A549 (cell line): Measurements from ENCODE around the gene AGRP. TPM values are rescaled to one million over a fixed set of nuclear protein-coding genes. Genes with fewer than 3 reads are reported as not detected.

ENCODE experiments used
- ATAC-seq, 2 experiments: fragments of 200-7000 bp in 1 of 2; fragments of >200 bp in 1 of 2; cut with Nextera tagmentation in 1 of 2; cut with Tn5 transposase in 1 of 2; 3 replicates each; pipeline versions ENCODE4 v1.8.0 to v1.9.1; 2018 to 2020; ENCODE audit warnings: mild to moderate bottlenecking in 1 of 2, moderate library complexity in 1 of 2
- CTCF ChIA-PET: fragments of 300-600 bp; sonication (Branson Sonifier 250); formaldehyde crosslinking; extraction: SDS; loops from one replicate; lab custom pipeline; 2021; ENCODE audit warnings: antibody characterized with exemption, inconsistent platforms; lab: Yijun Ruan, JAX
- POLR2A ChIA-PET: fragments of 350-600 bp; formaldehyde crosslinking; extraction: SDS; loops from one replicate; lab custom pipeline; 2021; ENCODE audit warnings: antibody characterized with exemption, inconsistent platforms; lab: Yijun Ruan, JAX
- DNase-seq, 2 experiments: peaks; one replicate each; pipeline versions ENCODE4 v3.0.0 to v3.0.0-alpha.2; 2011 to 2016; ENCODE audit warnings: low read depth in 1 of 2, low spot score in 1 of 2
- FAIRE-seq: peaks from 2 replicates; lab custom pipeline; 2011; peaks lifted over from hg19 to GRCh38; lab: Jason Lieb, UNC
- H3K27ac ChIP-seq, 2 experiments: fragments of >200 bp; sonication (Bioruptor Twin); formaldehyde crosslinking; 3 replicates each; pipeline ENCODE4 v1.5.1; 2016 to 2017
- H3K4me1 ChIP-seq: fragments of >200 bp; sonication (Bioruptor Twin); formaldehyde crosslinking; 3 replicates; pipeline ENCODE4 v1.6.1; 2016
- H3K4me2 ChIP-seq: fragments of >200 bp; sonication (Bioruptor Twin); formaldehyde crosslinking; 3 replicates; pipeline ENCODE4 v1.6.1; 2016
- H3K4me3 ChIP-seq: fragments of >200 bp; sonication (Bioruptor Twin); formaldehyde crosslinking; 3 replicates; pipeline ENCODE4 v1.5.1; 2016
- H3K9me3 ChIP-seq: fragments of >200 bp; sonication (Bioruptor Twin); formaldehyde crosslinking; 3 replicates; pipeline ENCODE4 v1.6.1; 2016
- ATOH8 ChIP-seq: fragments of 250-450 bp; sonication (Bioruptor Pico); IDR thresholded peaks from 2 replicates; pipeline ENCODE4 v1.5.0; 2020; ENCODE audit warnings: low read depth, mild to moderate bottlenecking, moderate library complexity
- HMGXB4 ChIP-seq: fragments of 250-450 bp; sonication (Bioruptor Pico); IDR thresholded peaks from 2 replicates; pipeline ENCODE4 v1.5.0; 2021; ENCODE audit warnings: mild to moderate bottlenecking, moderate library complexity, borderline replicate concordance
- JUN ChIP-seq, 2 experiments: fragments of >200 bp; sonication (Bioruptor Twin); formaldehyde crosslinking; IDR thresholded peaks; 2 replicates in 1 of 2; 3 replicates in 1 of 2; pipeline ENCODE4 v1.6.1; 2016 to 2017
- MAFK ChIP-seq: fragments of 450-650 bp; IDR thresholded peaks from 2 replicates; pipeline ENCODE4 v1.6.1; 2014; ENCODE audit not compliant: partially characterized antibody
- RARB ChIP-seq: fragments of 250-450 bp; sonication (Bioruptor Pico); IDR thresholded peaks from 2 replicates; pipeline ENCODE4 v1.8.0; 2021; ENCODE audit warnings: mild to moderate bottlenecking, moderate library complexity
- RFX5 ChIP-seq: fragments of 450-650 bp; IDR thresholded peaks from 2 replicates; pipeline ENCODE4 v1.7.1; 2014; ENCODE audit warnings: antibody characterized with exemption, mild to moderate bottlenecking, moderate library complexity
- SMC3 ChIP-seq: fragments of >200 bp; sonication (Bioruptor Twin); formaldehyde crosslinking; IDR thresholded peaks from 3 replicates; pipeline ENCODE4 v1.6.1; 2018; ENCODE audit warnings: inconsistent platforms
- ZC3H11A ChIP-seq: fragments of 450-650 bp; IDR thresholded peaks from 2 replicates; pipeline ENCODE4 v1.6.1; 2014; ENCODE audit warnings: antibody characterized with exemption, mild to moderate bottlenecking
- WGBS: methylation state at CpG from one replicate; pipeline ENCODE4 v1.1.6; 2017; ENCODE audit errors: missing lambda C conversion rate; 5-methylcytosine and 5-hydroxymethylcytosine counted together
- polyA plus RNA-seq, 4 experiments: library from polyadenylated mRNA; depleted of rRNA in 3 of 4; stranded (reverse); fragments of >200 nt; fragmentation: RNase III in 1 of 4; extraction: RNeasy Plus Mini Kit Qiagen cat#74134 plus additional on column Dnase treatment in 1 of 4; gene quantifications; 2 replicates in 3 of 4; 3 replicates in 1 of 4; pipeline ENCODE4 v1.2.3, GENCODE V29; 2011 to 2017

The AGRP gene
- polyA plus RNA-seq, 2 of the 4 experiments (the other 2 are of a cell fraction) = not detected

GRCh38 chr16:67433131-67433719 is 50.1 kb downstream of the AGRP start:
- H3K4me1 ChIP-seq = peaks cover 9% of the 10 kb centered on the region; the same call in 2 of the 3 replicates
- ChIA-PET CTCF (interaction anchor here (0.8 to 4.4 kb wide), 6 partner anchors 11 to 32 kb away, joined by 3 to 19 read pairs (median 4); partner anchors contain the start of gene ZDHHC1), POLR2A (no interaction called here)
- ATAC-seq = no peak
- 73% methylated on average over 4 of the region's 5 CpGs for WGBS
- no peak overlapping the region for H3K27ac ChIP-seq
- no peaks in the 10 kb centered on the region for H3K9me3 ChIP-seq
- no peak overlapping the region for H3K4me3 ChIP-seq
- no peak for FAIRE-seq
- H3K4me2 ChIP-seq = no peak overlapping the region
- TF ChIP-seq RFX5 (no peak), HMGXB4 (CRISPR knock-in tag) (no peak), RARB (no peak), JUN (IDR thresholded peaks at IDR 0.05) (no peak), ZC3H11A (no peak), MAFK (no peak), SMC3 (no peak), ATOH8 (CRISPR knock-in tag) (no peak)
- no peak for DNase-seq

Other genes with a start within 250 kb of the AGRP start
- 16.1 and 18.1 TPM in 2 replicates for gene FHOD1, start 236.1 kb downstream of the AGRP start, polyA plus RNA-seq (2011; rRNA removed)
- 29.1 to 34.2 TPM (median 33.6 TPM) in 3 replicates for gene FHOD1, start 236.1 kb downstream of the AGRP start, polyA plus RNA-seq (2017; fragmentation: RNase III; extraction: RNeasy Plus Mini Kit Qiagen cat#74134 plus additional on column Dnase treatment)
- gene SLC9A5, start 234.6 kb downstream of the AGRP start, polyA plus RNA-seq (2011; rRNA removed) = 0.83 and 1.1 TPM in 2 replicates
- 1.6 to 2.6 TPM (median 2.5 TPM) in 3 replicates for gene SLC9A5, start 234.6 kb downstream of the AGRP start, polyA plus RNA-seq (2017; fragmentation: RNase III; extraction: RNeasy Plus Mini Kit Qiagen cat#74134 plus additional on column Dnase treatment)
- gene PLEKHG4, start 204.0 kb downstream of the AGRP start, polyA plus RNA-seq (2011; rRNA removed) = 10.0 and 17.7 TPM in 2 replicates
- gene PLEKHG4, start 204.0 kb downstream of the AGRP start, polyA plus RNA-seq (2017; fragmentation: RNase III; extraction: RNeasy Plus Mini Kit Qiagen cat#74134 plus additional on column Dnase treatment) = 15.6 to 16.6 TPM (median 15.9 TPM) in 3 replicates
- gene KCTD19, start 156.8 kb downstream of the AGRP start, polyA plus RNA-seq (2011; rRNA removed) = 1.1 and 2.4 TPM in 2 replicates
- 0.57 to 1.00 TPM (median 0.76 TPM) in 3 replicates for gene KCTD19, start 156.8 kb downstream of the AGRP start, polyA plus RNA-seq (2017; fragmentation: RNase III; extraction: RNeasy Plus Mini Kit Qiagen cat#74134 plus additional on column Dnase treatment)
- gene LRRC36, start 156.7 kb downstream of the AGRP start, polyA plus RNA-seq (2011; rRNA removed) = 0.57 and 0.93 TPM in 2 replicates
- gene LRRC36, start 156.7 kb downstream of the AGRP start, polyA plus RNA-seq (2017; fragmentation: RNase III; extraction: RNeasy Plus Mini Kit Qiagen cat#74134 plus additional on column Dnase treatment) = 0.25 to 0.48 TPM (median 0.44 TPM) in 3 replicates
- 9.4 and 10.6 TPM in 2 replicates for gene TPPP3, start 90.0 kb downstream of the AGRP start, polyA plus RNA-seq (2011; rRNA removed)
- gene TPPP3, start 90.0 kb downstream of the AGRP start, polyA plus RNA-seq (2017; fragmentation: RNase III; extraction: RNeasy Plus Mini Kit Qiagen cat#74134 plus additional on column Dnase treatment) = 8.7 to 10.9 TPM (median 9.6 TPM) in 3 replicates
- 3.5 and 3.8 TPM in 2 replicates for gene ZDHHC1, start 67.1 kb downstream of the AGRP start, polyA plus RNA-seq (2011; rRNA removed)
- 5.0 to 7.2 TPM (median 5.9 TPM) in 3 replicates for gene ZDHHC1, start 67.1 kb downstream of the AGRP start, polyA plus RNA-seq (2017; fragmentation: RNase III; extraction: RNeasy Plus Mini Kit Qiagen cat#74134 plus additional on column Dnase treatment)
- 0.53 and 0.75 TPM in 2 replicates for gene HSD11B2, start 52.4 kb downstream of the AGRP start, polyA plus RNA-seq (2011; rRNA removed)
- gene HSD11B2, start 52.4 kb downstream of the AGRP start, polyA plus RNA-seq (2017; fragmentation: RNase III; extraction: RNeasy Plus Mini Kit Qiagen cat#74134 plus additional on column Dnase treatment) = 0.93 to 1.6 TPM (median 1.2 TPM) in 3 replicates
- 45.6 and 45.7 TPM in 2 replicates for gene ATP6V0D1, start 2.4 kb downstream of the AGRP start, polyA plus RNA-seq (2011; rRNA removed)
- 96.5 to 103 TPM (median 101 TPM) in 3 replicates for gene ATP6V0D1, start 2.4 kb downstream of the AGRP start, polyA plus RNA-seq (2017; fragmentation: RNase III; extraction: RNeasy Plus Mini Kit Qiagen cat#74134 plus additional on column Dnase treatment)
- 5.6 and 7.2 TPM in 2 replicates for gene RIPOR1, start 45.3 kb upstream of the AGRP start, polyA plus RNA-seq (2011; rRNA removed)
- 22.5 to 24.7 TPM (median 23.0 TPM) in 3 replicates for gene RIPOR1, start 45.3 kb upstream of the AGRP start, polyA plus RNA-seq (2017; fragmentation: RNase III; extraction: RNeasy Plus Mini Kit Qiagen cat#74134 plus additional on column Dnase treatment)
- 51.5 and 58.4 TPM in 2 replicates for gene CTCF, start 79.0 kb upstream of the AGRP start, polyA plus RNA-seq (2011; rRNA removed)
- 38.6 to 42.5 TPM (median 40.8 TPM) in 3 replicates for gene CTCF, start 79.0 kb upstream of the AGRP start, polyA plus RNA-seq (2017; fragmentation: RNase III; extraction: RNeasy Plus Mini Kit Qiagen cat#74134 plus additional on column Dnase treatment)
- 0.39 and 0.62 TPM in 2 replicates for gene CARMIL2, start 161.6 kb upstream of the AGRP start, polyA plus RNA-seq (2011; rRNA removed)
- gene CARMIL2, start 161.6 kb upstream of the AGRP start, polyA plus RNA-seq (2017; fragmentation: RNase III; extraction: RNeasy Plus Mini Kit Qiagen cat#74134 plus additional on column Dnase treatment) = 0.95 to 1.3 TPM (median 1.2 TPM) in 3 replicates
- 19.4 and 22.2 TPM in 2 replicates for gene ACD, start 176.7 kb upstream of the AGRP start, polyA plus RNA-seq (2011; rRNA removed)
- gene ACD, start 176.7 kb upstream of the AGRP start, polyA plus RNA-seq (2017; fragmentation: RNase III; extraction: RNeasy Plus Mini Kit Qiagen cat#74134 plus additional on column Dnase treatment) = 25.3 to 26.5 TPM (median 26.4 TPM) in 3 replicates
- 1.7 and 1.8 TPM in 2 replicates for gene PARD6A, start 177.4 kb upstream of the AGRP start, polyA plus RNA-seq (2011; rRNA removed)
- gene PARD6A, start 177.4 kb upstream of the AGRP start, polyA plus RNA-seq (2017; fragmentation: RNase III; extraction: RNeasy Plus Mini Kit Qiagen cat#74134 plus additional on column Dnase treatment) = 1.4 to 2.2 TPM (median 1.9 TPM) in 3 replicates
- gene ENKD1, start 183.2 kb upstream of the AGRP start, polyA plus RNA-seq (2011; rRNA removed) = 4.0 and 4.3 TPM in 2 replicates
- 11.1 to 12.6 TPM (median 12.2 TPM) in 3 replicates for gene ENKD1, start 183.2 kb upstream of the AGRP start, polyA plus RNA-seq (2017; fragmentation: RNase III; extraction: RNeasy Plus Mini Kit Qiagen cat#74134 plus additional on column Dnase treatment)
- not detected in 2 replicates for gene C16orf86, start 183.3 kb upstream of the AGRP start, polyA plus RNA-seq (2011; rRNA removed)
- 0.05 to 0.21 TPM (median 0.06 TPM) in 3 replicates for gene C16orf86, start 183.3 kb upstream of the AGRP start, polyA plus RNA-seq (2017; fragmentation: RNase III; extraction: RNeasy Plus Mini Kit Qiagen cat#74134 plus additional on column Dnase treatment)
- 10.3 and 11.0 TPM in 2 replicates for gene GFOD2, start 235.8 kb upstream of the AGRP start, polyA plus RNA-seq (2011; rRNA removed)
- 16.1 to 17.8 TPM (median 16.4 TPM) in 3 replicates for gene GFOD2, start 235.8 kb upstream of the AGRP start, polyA plus RNA-seq (2017; fragmentation: RNase III; extraction: RNeasy Plus Mini Kit Qiagen cat#74134 plus additional on column Dnase treatment)